Measurements from ENCODE around the gene BLOC1S5. TPM values are rescaled to one million over a fixed set of nuclear protein-coding genes. Genes with fewer than 3 reads are reported as not detected.
A peak's percentile ranks its signal among the peaks of the same experiment; 100 is the strongest.

Gene BLOC1S5
- total RNA-seq, 4 donors from 2014 or later, result 8.3 to 13.1 (median 10.5) TPM

- ATAC-seq (ENCODE audit: low FRiP score) (peak; percentile 68), DNase-seq (ENCODE audit: low spot score) (no peak)
- TF ChIP-seq CTCF (IDR thresholded peaks at IDR 0.05), result no peak
These were observed 16.4 kb upstream of the BLOC1S5 start for GRCh38 chr6:8080362-8081151.

GRCh38 chr6:8079126-8079525, 14.9 kb upstream of the BLOC1S5 start:
- no peak for TF ChIP-seq CTCF (IDR thresholded peaks at IDR 0.05)
- DNase-seq (ENCODE audit: low spot score) (no peak), ATAC-seq (ENCODE audit: low FRiP score) (no peak)

GRCh38 chr6:8077991-8078390, 13.8 kb upstream of the BLOC1S5 start:
- TF ChIP-seq CTCF (IDR thresholded peaks at IDR 0.05), result no peak
- ATAC-seq (ENCODE audit: low FRiP score), result no peak
- DNase-seq (ENCODE audit: low spot score), result no peak

- ATAC-seq (ENCODE audit: low FRiP score) (no peak), DNase-seq (ENCODE audit: low spot score) (no peak)
- no peak for TF ChIP-seq CTCF (IDR thresholded peaks at IDR 0.05)
These were observed 11.5 kb upstream of the BLOC1S5 start for GRCh38 chr6:8075704-8076103.

GRCh38 chr6:8075185-8075584, 11.0 kb upstream of the BLOC1S5 start:
- no peak for DNase-seq (ENCODE audit: low spot score)
- no peak for ATAC-seq (ENCODE audit: low FRiP score)
- TF ChIP-seq CTCF (IDR thresholded peaks at IDR 0.05), result no peak

- TF ChIP-seq CTCF (IDR thresholded peaks at IDR 0.05), result no peak
- DNase-seq (ENCODE audit: low spot score) (no peak), ATAC-seq (ENCODE audit: low FRiP score) (no peak)
These were observed 10.0 kb upstream of the BLOC1S5 start for GRCh38 chr6:8074213-8074612.

- DNase-seq (ENCODE audit: low spot score), result no peak
- no peak for TF ChIP-seq CTCF (IDR thresholded peaks at IDR 0.05)
- no peak for ATAC-seq (ENCODE audit: low FRiP score)
These were observed 9.6 kb upstream of the BLOC1S5 start for GRCh38 chr6:8073758-8074157.
